HG03060 (cell line): ENCODE data around the gene DPYD.

Source experiments
- ATAC-seq: cut with Tn5 transposase; IDR thresholded peaks from one replicate; pipeline ENCODE4 v1.9.1; 2021; ENCODE audit warnings: low read depth, moderate number of reproducible peaks; ENCODE audit not compliant: unreplicated experiment

DPYD gene

GRCh38 chr1:97845805-97846204 lies 75.0 kb downstream of the DPYD start:
- ATAC-seq, result no peak

GRCh38 chr1:97844552-97845089 lies 76.2 kb downstream of the DPYD start:
- ATAC-seq, result no peak

- ATAC-seq, result no peak
Observed at GRCh38 chr1:97841338-97841737, 79.5 kb downstream of the DPYD start.

GRCh38 chr1:97837161-97837560 lies 83.7 kb downstream of the DPYD start:
- ATAC-seq, result no peak

GRCh38 chr1:97834899-97835298 lies 85.9 kb downstream of the DPYD start:
- no peak for ATAC-seq

- no peak for ATAC-seq
Observed at GRCh38 chr1:97833881-97834280, 87.0 kb downstream of the DPYD start.

GRCh38 chr1:97832481-97832880 lies 88.4 kb downstream of the DPYD start:
- no peak for ATAC-seq

GRCh38 chr1:97827887-97828286 lies 92.9 kb downstream of the DPYD start:
- ATAC-seq, result no peak

GRCh38 chr1:97826820-97827219 lies 94.0 kb downstream of the DPYD start:
- no peak for ATAC-seq

- ATAC-seq, result no peak
Observed at GRCh38 chr1:97824624-97825023, 96.2 kb downstream of the DPYD start.

GRCh38 chr1:97824200-97824599 lies 96.6 kb downstream of the DPYD start:
- ATAC-seq, result no peak

- ATAC-seq, result no peak
Observed at GRCh38 chr1:97820470-97821188, 100.2 kb downstream of the DPYD start.

GRCh38 chr1:97816927-97817326 lies 103.9 kb downstream of the DPYD start:
- no peak for ATAC-seq

GRCh38 chr1:97814804-97815203 lies 106.0 kb downstream of the DPYD start:
- ATAC-seq, result no peak

- ATAC-seq, result no peak
Observed at GRCh38 chr1:97814121-97814520, 106.7 kb downstream of the DPYD start.

- no peak for ATAC-seq
Observed at GRCh38 chr1:97812076-97812475, 108.8 kb downstream of the DPYD start.

- no peak for ATAC-seq
Observed at GRCh38 chr1:97806996-97807520, 113.8 kb downstream of the DPYD start.

GRCh38 chr1:97806326-97806725 lies 114.5 kb downstream of the DPYD start:
- ATAC-seq, result no peak

- ATAC-seq, result no peak
Observed at GRCh38 chr1:97805093-97805492, 115.7 kb downstream of the DPYD start.

GRCh38 chr1:97803026-97803425 lies 117.8 kb downstream of the DPYD start:
- ATAC-seq, result no peak

- no peak for ATAC-seq
Observed at GRCh38 chr1:97802011-97802410, 118.8 kb downstream of the DPYD start.
